ENCODE results near the gene PLPP2.

PLPP2 gene

DNA sequence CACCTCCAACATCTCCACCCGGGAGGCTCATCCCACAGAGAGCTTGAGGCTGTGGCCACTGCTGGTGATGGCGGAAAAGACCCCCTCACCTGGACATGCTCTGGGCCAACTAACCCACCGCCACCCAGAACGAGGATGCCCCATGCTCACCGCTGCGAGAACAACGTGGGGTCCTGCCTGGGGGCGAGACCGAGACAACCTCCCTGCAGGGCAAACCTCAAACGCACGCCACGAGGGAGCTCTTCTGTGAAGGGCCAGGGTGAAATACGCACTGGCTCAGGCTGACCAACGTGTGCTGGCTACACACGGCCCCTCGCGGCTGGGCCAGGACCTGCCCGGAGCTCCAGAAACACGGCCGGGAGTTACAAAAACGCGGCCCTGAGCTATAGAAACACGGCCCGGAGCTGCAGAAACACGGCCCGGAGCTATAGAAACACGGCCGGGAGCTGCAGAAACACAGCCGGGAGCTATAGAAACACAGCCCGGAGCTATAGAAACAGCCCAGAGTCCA, 19.0 kb upstream of the PLPP2 start:
- no peaks in the 10 kb centered on the region for H4K20me1 ChIP-seq (ENCODE audit: insufficient read depth)
- no peaks in the 10 kb centered on the region for H3K27me3 ChIP-seq (ENCODE audit: insufficient read depth, low read depth)
- no peak overlapping the region for H3K9ac ChIP-seq
- H3K36me3 ChIP-seq (ENCODE audit: insufficient read depth) = no peaks in the 10 kb centered on the region
- H3K79me2 ChIP-seq (ENCODE audit: insufficient read depth, low read depth) = no peaks in the 10 kb centered on the region
- no peak overlapping the region for H3K27ac ChIP-seq
- TF ChIP-seq, protein P1, sequence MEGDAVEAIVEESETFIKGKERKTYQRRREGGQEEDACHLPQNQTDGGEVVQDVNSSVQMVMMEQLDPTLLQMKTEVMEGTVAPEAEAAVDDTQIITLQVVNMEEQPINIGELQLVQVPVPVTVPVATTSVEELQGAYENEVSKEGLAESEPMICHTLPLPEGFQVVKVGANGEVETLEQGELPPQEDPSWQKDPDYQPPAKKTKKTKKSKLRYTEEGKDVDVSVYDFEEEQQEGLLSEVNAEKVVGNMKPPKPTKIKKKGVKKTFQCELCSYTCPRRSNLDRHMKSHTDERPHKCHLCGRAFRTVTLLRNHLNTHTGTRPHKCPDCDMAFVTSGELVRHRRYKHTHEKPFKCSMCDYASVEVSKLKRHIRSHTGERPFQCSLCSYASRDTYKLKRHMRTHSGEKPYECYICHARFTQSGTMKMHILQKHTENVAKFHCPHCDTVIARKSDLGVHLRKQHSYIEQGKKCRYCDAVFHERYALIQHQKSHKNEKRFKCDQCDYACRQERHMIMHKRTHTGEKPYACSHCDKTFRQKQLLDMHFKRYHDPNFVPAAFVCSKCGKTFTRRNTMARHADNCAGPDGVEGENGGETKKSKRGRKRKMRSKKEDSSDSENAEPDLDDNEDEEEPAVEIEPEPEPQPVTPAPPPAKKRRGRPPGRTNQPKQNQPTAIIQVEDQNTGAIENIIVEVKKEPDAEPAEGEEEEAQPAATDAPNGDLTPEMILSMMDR (conservative IDR thresholded peaks at IDR 0.05; ENCODE audit: low read depth, low read length) = no peak
- no peaks in the 10 kb centered on the region for H3K4me1 ChIP-seq (ENCODE audit: low read depth, poor library complexity, severe bottlenecking)
- H3K4me3 ChIP-seq (IDR thresholded peaks at IDR 0.05; ENCODE audit: insufficient read depth, low read depth, low read length) = no peak overlapping the region
- H3K4me2 ChIP-seq = no peak overlapping the region
- no peak overlapping the region for H2AFZ ChIP-seq (ENCODE audit: low read depth)

DNA sequence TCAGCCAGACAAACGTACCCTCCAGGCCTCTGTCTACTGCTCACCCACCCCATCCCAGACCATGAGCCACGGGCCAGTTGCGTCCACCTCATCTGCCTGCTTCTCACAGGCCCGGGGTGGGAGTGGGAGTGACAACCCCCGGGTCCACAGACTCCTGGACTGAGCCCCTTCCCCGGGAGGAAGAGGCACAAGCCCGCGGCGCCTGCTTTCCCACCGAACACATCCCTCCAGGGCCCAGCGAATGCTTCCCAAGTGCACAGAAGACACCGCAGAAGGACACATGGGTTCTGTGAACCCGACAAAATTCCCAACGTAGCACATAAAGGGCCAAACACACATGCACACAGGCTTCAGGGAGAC, 18.0 kb upstream of the PLPP2 start:
- no peak overlapping the region for H2AFZ ChIP-seq (ENCODE audit: low read depth)
- H3K36me3 ChIP-seq (ENCODE audit: insufficient read depth) = no peaks in the 10 kb centered on the region
- TF ChIP-seq, protein P1 (conservative IDR thresholded peaks at IDR 0.05; ENCODE audit: low read depth, low read length) = no peak
- no peak overlapping the region for H3K27ac ChIP-seq
- H3K4me3 ChIP-seq (IDR thresholded peaks at IDR 0.05; ENCODE audit: insufficient read depth, low read depth, low read length) = no peak overlapping the region
- no peaks in the 10 kb centered on the region for H3K27me3 ChIP-seq (ENCODE audit: insufficient read depth, low read depth)
- no peak overlapping the region for H3K9ac ChIP-seq
- H3K4me2 ChIP-seq = no peak overlapping the region
- H3K4me1 ChIP-seq (ENCODE audit: low read depth, poor library complexity, severe bottlenecking) = no peaks in the 10 kb centered on the region
- no peaks in the 10 kb centered on the region for H4K20me1 ChIP-seq (ENCODE audit: insufficient read depth)
- no peaks in the 10 kb centered on the region for H3K79me2 ChIP-seq (ENCODE audit: insufficient read depth, low read depth)

DNA sequence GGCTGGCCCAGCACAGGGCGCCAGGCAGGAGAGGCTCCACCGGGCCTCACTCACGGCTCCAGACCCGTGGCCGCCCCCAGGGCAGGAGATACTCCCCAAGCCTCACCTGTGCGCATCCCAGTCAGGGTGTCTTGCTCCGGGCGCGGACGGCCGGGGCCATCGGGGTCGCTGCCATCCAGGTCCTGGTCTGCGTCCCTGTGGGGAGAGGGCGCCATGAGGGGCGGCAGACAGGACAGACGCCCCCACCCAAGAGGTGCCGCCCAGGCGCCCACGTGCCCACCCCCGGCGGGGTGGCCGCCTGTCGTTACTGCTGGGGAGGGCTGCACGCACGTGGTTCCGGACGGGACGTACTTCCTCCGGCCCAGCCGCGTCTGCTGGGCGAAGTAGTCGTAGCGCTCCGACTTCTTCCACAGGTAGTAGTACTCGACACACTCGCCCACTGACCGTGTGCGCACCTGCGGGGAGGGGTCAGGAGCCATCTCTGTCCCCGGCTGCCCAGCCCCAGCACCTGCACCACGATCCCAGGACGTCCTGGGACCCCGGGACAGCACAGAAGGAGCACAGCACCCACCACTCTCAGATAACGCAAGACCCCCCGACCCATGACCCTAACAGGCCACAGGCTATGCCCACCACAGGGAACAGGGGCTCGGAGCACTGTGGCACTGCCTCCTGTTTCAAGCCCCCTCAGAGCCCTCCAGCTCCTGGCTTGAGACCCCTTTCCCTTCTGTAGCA, 17.4 kb upstream of the PLPP2 start:
- no peaks in the 10 kb centered on the region for H3K27me3 ChIP-seq (ENCODE audit: insufficient read depth, low read depth)

DNA sequence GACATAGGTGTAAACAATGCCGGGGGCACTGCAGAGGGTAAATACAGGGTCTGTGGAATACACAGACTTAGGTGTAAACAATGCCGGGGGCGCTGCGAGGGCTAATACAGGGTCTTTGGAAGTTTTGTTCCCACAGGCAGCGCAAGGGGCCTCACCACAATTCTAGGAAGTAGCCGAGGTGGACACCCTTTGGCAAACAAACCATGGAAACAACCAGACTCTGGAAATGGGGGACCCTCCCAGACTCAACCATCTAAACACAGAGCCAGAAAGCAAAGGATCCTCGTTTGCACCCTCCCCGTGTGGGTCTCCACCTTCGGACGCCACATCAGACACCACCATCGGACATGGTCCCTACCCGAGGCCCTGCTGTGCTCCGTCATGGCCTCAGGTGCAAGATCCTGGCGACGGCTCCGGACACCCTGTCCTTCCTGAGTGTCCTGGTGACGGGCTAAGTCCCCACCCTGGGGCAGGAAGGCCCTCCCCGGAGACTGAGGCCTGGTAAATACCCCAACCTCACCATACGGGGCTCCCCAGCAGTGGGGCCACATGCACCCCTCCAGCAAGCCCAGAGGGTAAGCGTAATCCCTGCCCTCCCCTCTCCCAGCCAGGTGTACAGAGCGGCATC, 16.7 kb upstream of the PLPP2 start:
- Histone ChIP-seq H3K9ac (no peak overlapping the region), H3K4me3 (IDR thresholded peaks at IDR 0.05; ENCODE audit: insufficient read depth, low read depth, low read length) (no peak overlapping the region), H3K4me2 (no peak overlapping the region), H3K27ac (no peak overlapping the region), H3K27me3 (ENCODE audit: insufficient read depth, low read depth) (no peaks in the 10 kb centered on the region), H3K4me1 (ENCODE audit: low read depth, poor library complexity, severe bottlenecking) (no peaks in the 10 kb centered on the region), H3K36me3 (ENCODE audit: insufficient read depth) (no peaks in the 10 kb centered on the region), H4K20me1 (ENCODE audit: insufficient read depth) (no peaks in the 10 kb centered on the region), H3K79me2 (ENCODE audit: insufficient read depth, low read depth) (no peaks in the 10 kb centered on the region), H2AFZ (ENCODE audit: low read depth) (no peak overlapping the region)
- TF ChIP-seq, protein P1 (conservative IDR thresholded peaks at IDR 0.05; ENCODE audit: low read depth, low read length) = no peak

More for the DNA sequence above, 17.4 kb upstream of the PLPP2 start:
- no peak overlapping the region for H2AFZ ChIP-seq (ENCODE audit: low read depth)
- TF ChIP-seq, protein P1 (conservative IDR thresholded peaks at IDR 0.05; ENCODE audit: low read depth, low read length) = no peak
- H3K4me2 ChIP-seq = no peak overlapping the region
- H3K36me3 ChIP-seq (ENCODE audit: insufficient read depth) = no peaks in the 10 kb centered on the region
- H3K4me1 ChIP-seq (ENCODE audit: low read depth, poor library complexity, severe bottlenecking) = no peaks in the 10 kb centered on the region
- no peak overlapping the region for H3K27ac ChIP-seq
- no peak overlapping the region for H3K9ac ChIP-seq
- H3K4me3 ChIP-seq (IDR thresholded peaks at IDR 0.05; ENCODE audit: insufficient read depth, low read depth, low read length) = no peak overlapping the region
- H4K20me1 ChIP-seq (ENCODE audit: insufficient read depth) = no peaks in the 10 kb centered on the region
- H3K79me2 ChIP-seq (ENCODE audit: insufficient read depth, low read depth) = no peaks in the 10 kb centered on the region
